NCI-H1436 (cell line): ENCODE results near the gene DOCK2.
"Not testable (repeated sequence)": the region's sequence is repeated elsewhere in the genome, so short reads cannot be mapped to it uniquely, and the experiment has no call there.

ENCODE experiments used
- DNase-seq: peaks from one replicate; lab custom pipeline; 2025; lab: John Stamatoyannopoulos, UW

Gene DOCK2

GRCh38 chr5:169817031-169817430 is 180.0 kb downstream of the DOCK2 start:
- DNase-seq = no peak

- DNase-seq = no peak
Observed at GRCh38 chr5:169826618-169827017, 189.5 kb downstream of the DOCK2 start.

DNA sequence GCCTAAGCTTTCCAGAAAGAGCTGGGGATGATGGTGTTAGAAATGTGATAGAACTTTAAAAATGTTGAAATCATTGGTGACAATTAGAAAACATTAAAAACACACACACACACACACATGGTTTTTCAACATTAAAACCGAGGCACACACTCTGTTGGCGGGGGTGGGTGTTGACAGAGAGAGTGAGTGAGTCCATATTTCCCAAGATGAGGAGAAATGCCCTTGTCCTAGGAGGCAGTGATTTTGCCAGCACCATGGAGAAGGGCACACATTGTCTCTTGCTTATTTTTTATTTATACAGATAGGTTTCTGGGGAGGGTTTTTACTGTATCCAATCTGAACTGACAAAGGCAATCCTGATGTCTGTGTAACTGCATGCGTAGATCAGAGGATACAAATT is 190.7 kb downstream of the DOCK2 start:
- no peak for DNase-seq

GRCh38 chr5:169828385-169828784 is 191.3 kb downstream of the DOCK2 start:
- DNase-seq = no peak

DNA sequence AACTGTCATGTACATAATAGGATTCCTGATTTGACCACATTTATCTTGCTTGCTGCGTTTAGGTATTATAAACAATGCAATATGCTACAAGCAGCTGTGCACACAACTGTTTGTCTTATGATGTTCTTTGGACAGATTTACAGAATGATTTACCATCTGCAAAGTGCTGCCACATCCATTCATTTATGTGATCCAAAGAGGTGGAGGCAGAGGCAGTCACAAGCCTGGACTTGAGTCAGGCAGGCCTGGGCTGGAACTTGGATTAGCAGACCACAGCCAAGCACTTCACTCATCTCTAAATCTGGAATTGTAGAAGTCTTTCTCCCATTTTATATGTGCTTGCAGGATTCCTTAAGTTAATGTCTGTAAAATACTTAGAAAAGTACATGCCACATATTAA is 194.3 kb downstream of the DOCK2 start:
- DNase-seq = no peak

DNA sequence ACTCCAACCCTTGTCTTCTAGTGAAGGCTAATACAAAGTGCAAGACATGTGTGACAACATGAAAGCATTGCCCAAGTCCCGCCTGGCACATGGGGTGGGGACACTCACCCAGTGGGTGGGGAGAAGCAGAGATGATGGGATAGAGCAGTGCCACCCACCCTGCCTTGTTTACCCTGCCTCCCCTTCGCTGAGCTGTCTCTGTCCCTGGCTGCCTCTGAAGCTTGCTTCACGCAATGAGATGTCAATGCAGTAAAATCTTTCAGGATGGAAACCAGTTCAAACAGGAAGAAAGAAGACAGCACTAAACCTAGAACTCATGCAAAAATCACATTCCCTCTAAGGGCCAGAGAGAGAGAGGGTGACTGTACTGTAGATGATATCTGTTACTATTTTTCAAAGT is 195.2 kb downstream of the DOCK2 start:
- no peak for DNase-seq

- DNase-seq = no peak
Observed at GRCh38 chr5:169832845-169833244, 195.8 kb downstream of the DOCK2 start.

- not testable (repeated sequence) for DNase-seq
Observed at GRCh38 chr5:169833681-169834292, 196.7 kb downstream of the DOCK2 start.

GRCh38 chr5:169834540-169834939 is 197.5 kb downstream of the DOCK2 start:
- not testable (repeated sequence) for DNase-seq

DNA sequence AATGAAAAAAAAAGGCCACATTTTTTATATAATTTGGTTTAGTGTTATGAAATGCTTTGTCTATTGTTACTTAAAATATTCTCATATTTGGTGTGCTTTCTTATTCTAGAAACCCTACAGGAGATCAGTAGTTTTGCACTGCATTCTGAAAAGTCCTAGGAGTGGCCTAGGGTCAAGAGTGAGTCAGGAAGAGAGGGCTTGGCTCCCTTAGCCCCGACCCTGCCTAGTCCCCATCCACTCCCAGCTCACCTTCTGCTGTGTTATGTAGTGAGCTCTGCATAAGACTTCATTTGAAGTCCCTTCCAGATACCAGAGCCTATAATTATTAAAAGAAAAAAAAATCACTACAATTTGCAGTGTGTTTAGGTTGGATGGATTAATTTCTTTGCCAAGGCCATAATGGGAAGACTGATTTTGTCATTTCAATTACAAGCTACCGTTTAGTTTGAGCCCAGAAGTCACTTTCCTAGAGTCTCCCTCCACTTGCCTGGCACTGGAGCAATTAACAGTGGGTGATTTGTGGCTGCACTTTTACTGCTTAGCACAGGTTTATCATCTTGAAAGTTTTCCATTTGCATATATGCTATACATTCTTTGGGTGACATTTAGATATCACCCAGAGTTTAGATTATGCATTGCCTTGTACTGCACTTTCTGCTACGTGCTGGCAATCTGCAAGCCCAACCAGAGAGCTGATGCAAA is 199.9 kb downstream of the DOCK2 start:
- no peak for DNase-seq

- DNase-seq = no peak
Observed at GRCh38 chr5:169837686-169838085, 200.6 kb downstream of the DOCK2 start.

GRCh38 chr5:169838688-169839087 is 201.6 kb downstream of the DOCK2 start:
- no peak for DNase-seq

GRCh38 chr5:169840405-169840804 is 203.3 kb downstream of the DOCK2 start:
- DNase-seq = no peak

DNA sequence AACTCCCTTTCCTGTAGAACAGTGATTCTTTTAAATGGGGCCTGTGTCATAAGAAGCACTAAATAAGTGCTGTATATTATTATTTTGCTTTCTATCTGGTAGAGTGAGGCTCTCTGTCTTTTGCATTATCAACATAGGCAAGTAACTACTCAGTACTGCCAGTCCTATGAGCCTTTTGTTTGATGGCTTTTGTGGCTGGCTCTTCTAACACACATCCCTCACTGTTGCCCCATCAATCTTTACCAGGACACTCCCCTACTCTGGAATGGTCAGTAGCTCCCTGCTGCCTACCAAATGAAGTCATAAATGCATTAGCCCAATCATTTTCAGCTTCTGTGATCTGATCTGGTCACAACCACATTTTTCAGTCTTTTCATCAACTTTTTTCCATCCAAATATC is 205.6 kb downstream of the DOCK2 start:
- DNase-seq = no peak

- DNase-seq = no peak
Observed at GRCh38 chr5:169847519-169847918, 210.4 kb downstream of the DOCK2 start.

DNA sequence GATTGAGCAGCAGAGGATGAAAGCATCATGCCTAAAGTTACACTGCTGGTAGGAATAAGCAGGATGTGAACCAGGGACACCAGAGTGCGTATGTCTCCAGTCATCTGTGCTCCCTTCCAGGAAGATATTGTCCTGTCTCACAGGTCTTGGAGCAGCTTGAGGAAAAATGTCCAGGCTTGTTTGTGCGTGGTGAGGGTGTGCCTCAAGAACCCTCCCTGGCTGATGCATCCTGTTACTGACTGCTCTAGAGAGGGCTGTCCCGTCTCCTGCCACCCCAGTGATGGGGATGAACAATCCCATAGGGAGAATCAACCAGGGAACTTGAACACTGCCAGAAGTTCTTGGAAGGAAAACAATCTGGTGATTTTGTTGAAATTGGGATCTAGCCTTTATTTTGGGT is 211.2 kb downstream of the DOCK2 start:
- DNase-seq = no peak

DNA sequence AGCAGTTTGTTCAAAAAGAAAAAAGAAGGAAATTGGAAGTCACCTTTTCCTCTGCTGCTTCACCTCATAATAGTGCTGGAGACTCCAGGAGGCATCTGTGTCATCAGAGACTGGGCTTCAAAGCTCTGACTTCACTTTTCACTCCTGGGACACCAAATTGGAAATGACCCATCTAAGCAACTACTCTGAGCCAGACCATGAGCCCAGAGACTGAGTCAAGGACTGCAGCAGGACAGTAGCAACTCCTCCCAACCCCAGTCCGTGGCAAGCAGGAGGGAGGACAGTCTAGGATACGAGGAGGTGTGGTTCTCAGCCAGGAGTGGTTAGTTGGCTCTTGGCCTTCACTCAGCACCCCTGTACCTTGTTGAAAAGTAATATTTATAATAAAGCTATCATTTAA is 211.7 kb downstream of the DOCK2 start:
- no peak for DNase-seq

- no peak for DNase-seq
Observed at GRCh38 chr5:169850409-169850808, 213.3 kb downstream of the DOCK2 start.

- no peak for DNase-seq
Observed at GRCh38 chr5:169851321-169851850, 214.3 kb downstream of the DOCK2 start.

GRCh38 chr5:169856571-169856970 is 219.5 kb downstream of the DOCK2 start:
- no peak for DNase-seq

DNA sequence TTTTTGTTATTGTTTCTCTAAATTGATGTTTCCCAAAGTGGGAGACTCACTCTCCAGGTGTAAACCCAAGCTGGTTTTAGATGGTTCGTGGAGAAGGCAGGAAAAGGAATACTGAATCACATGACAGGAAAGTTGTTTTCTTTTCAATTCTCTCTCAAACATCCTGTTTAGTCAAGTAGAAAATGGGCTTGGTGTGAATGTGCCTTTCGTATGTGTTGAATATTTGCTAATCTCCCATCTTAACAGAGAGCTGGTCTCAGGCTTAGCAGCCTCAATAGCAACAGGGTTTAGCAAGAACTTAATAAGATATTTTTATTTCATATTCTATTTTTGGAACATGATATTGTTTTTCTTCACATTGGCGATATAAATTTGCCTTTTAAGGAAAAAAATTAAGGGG is 223.5 kb downstream of the DOCK2 start:
- no peak for DNase-seq

GRCh38 chr5:169861433-169861832 is 224.4 kb downstream of the DOCK2 start:
- DNase-seq = no peak

GRCh38 chr5:169861934-169862333 is 224.9 kb downstream of the DOCK2 start:
- DNase-seq = no peak

- DNase-seq = no peak
Observed at GRCh38 chr5:169862391-169862811, 225.3 kb downstream of the DOCK2 start.
